SK-N-SH (cell line): ENCODE data around the gene NALCN. TPM values are rescaled to one million over a fixed set of nuclear protein-coding genes. Genes with fewer than 3 reads are reported as not detected.

ENCODE experiments used
- CTCF ChIA-PET: fragments of 300-600, 350-600 bp; formaldehyde crosslinking; extraction: SDS; loops from one replicate; lab custom pipeline; 2021; lab: Yijun Ruan, JAX
- POLR2A ChIA-PET: fragments of 350-600 bp; sonication (Branson Sonifier 250); formaldehyde crosslinking; extraction: SDS; loops from one replicate; lab custom pipeline; 2020; ENCODE audit warnings: antibody characterized with exemption, inconsistent platforms; lab: Yijun Ruan, JAX
- DNase-seq: peaks from one replicate; pipeline ENCODE4 v3.0.0; 2012
- H2AFZ ChIP-seq: fragments of 200-600 bp; sonication (generic); 2 replicates; pipeline ENCODE4 v1.8.1; 2016; ENCODE audit warnings: antibody characterized with exemption, mild to moderate bottlenecking, low read depth
- H3F3A ChIP-seq: fragments of 200-600 bp; sonication (generic); replicated peaks from 2 replicates; pipeline ENCODE3; 2016; ENCODE audit warnings: antibody characterized with exemption, mild to moderate bottlenecking; ENCODE audit not compliant: insufficient read depth
- H3K27ac ChIP-seq, 2 experiments: fragments of 200-500 bp in 1 of 2; fragments of 200-600 bp in 1 of 2; sonication (Bioruptor generic) in 1 of 2; sonication (generic), shearing (Covaris generic) in 1 of 2; 2 replicates each; pipeline versions ENCODE4 v1.5.1 to v1.6.1; 2014 to 2016; ENCODE audit warnings: low read depth in 2 of 2, inconsistent platforms in 1 of 2, low read length in 1 of 2, mild to moderate bottlenecking in 1 of 2, mixed read lengths in 1 of 2
- H3K27me3 ChIP-seq: fragments of 200-600 bp; sonication (generic), shearing (Covaris generic); 2 replicates; pipeline ENCODE4 v1.6.1; 2016; ENCODE audit warnings: mixed run types; ENCODE audit not compliant: insufficient read depth
- H3K36me3 ChIP-seq, 2 experiments: fragments of 200-500 bp in 1 of 2; fragments of 200-600 bp in 1 of 2; sonication (Bioruptor generic) in 1 of 2; sonication (generic) in 1 of 2; replicated peaks in 1 of 2; 2 replicates each; pipeline versions ENCODE3 to v1.5.1; 2014 to 2016; ENCODE audit warnings: low read length in 1 of 2, mild to moderate bottlenecking in 1 of 2; ENCODE audit not compliant: insufficient read depth in 2 of 2, control insufficient read depth in 1 of 2
- H3K4me1 ChIP-seq, 2 experiments: fragments of 200-500 bp in 1 of 2; fragments of 200-600 bp in 1 of 2; sonication (Bioruptor generic) in 1 of 2; sonication (generic), shearing (Covaris generic) in 1 of 2; 2 replicates each; pipeline versions ENCODE4 v1.5.1 to v1.6.1; 2014 to 2016; ENCODE audit warnings: low read depth in 1 of 2, low read length in 1 of 2, mixed run types in 1 of 2; ENCODE audit not compliant: insufficient read depth in 2 of 2, control insufficient read depth in 1 of 2
- H3K4me2 ChIP-seq: fragments of 200-600 bp; sonication (generic), shearing (Covaris generic); 2 replicates; pipeline ENCODE4 v1.6.1; 2017; ENCODE audit warnings: mixed run types
- H3K4me3 ChIP-seq, 2 experiments: fragments of 200-500 bp in 1 of 2; fragments of 200-600 bp in 1 of 2; sonication (Bioruptor generic) in 1 of 2; sonication (generic), shearing (Covaris generic) in 1 of 2; 2 replicates each; pipeline versions ENCODE4 v1.5.1 to v1.8.1; 2014 to 2016; ENCODE audit warnings: low read depth in 2 of 2, inconsistent platforms in 1 of 2, low read length in 1 of 2, mild to moderate bottlenecking in 1 of 2, mixed read lengths in 1 of 2, moderate library complexity in 1 of 2
- H3K79me2 ChIP-seq: fragments of 200-600 bp; sonication (generic); 2 replicates; pipeline ENCODE4 v1.8.1; 2017; ENCODE audit warnings: mild to moderate bottlenecking; ENCODE audit not compliant: insufficient read depth
- H3K9ac ChIP-seq: fragments of 200-600 bp; sonication (generic); 2 replicates; pipeline ENCODE4 v1.6.1; 2017; ENCODE audit warnings: mixed run types
- H3K9me2 ChIP-seq: fragments of 200-600 bp; sonication (generic); 2 replicates; pipeline ENCODE4 v1.6.1; 2017; ENCODE audit warnings: mixed run types
- H3K9me3 ChIP-seq: fragments of 200-600 bp; sonication (generic); 2 replicates; pipeline ENCODE4 v1.6.1; 2017; ENCODE audit warnings: mixed run types, mild to moderate bottlenecking, moderate library complexity
- H4K20me1 ChIP-seq: fragments of 200-600 bp; sonication (generic); 2 replicates; pipeline ENCODE4 v1.6.1; 2017; ENCODE audit warnings: mild to moderate bottlenecking, mixed run types; ENCODE audit not compliant: insufficient read depth
- CHD2 ChIP-seq: fragments of 150-350 bp; IDR thresholded peaks from 2 replicates; pipeline ENCODE4 v1.6.1; 2018; ENCODE audit warnings: low read length; ENCODE audit not compliant: partially characterized antibody
- ELF1 ChIP-seq: IDR thresholded peaks from 2 replicates; pipeline ENCODE4 v1.4.0; 2012
- EZH2phosphoT487 ChIP-seq: fragments of 200-600 bp; sonication (generic); IDR thresholded peaks from 2 replicates; pipeline ENCODE4 v1.6.1; 2017; ENCODE audit warnings: low read depth, mixed run types, mild to moderate bottlenecking, antibody characterized with exemption, moderate library complexity, borderline replicate concordance
- FOXM1 ChIP-seq: IDR thresholded peaks from 2 replicates; pipeline ENCODE4 v1.4.0; 2012; ENCODE audit warnings: low read depth, mild to moderate bottlenecking
- JUND ChIP-seq: IDR thresholded peaks from 2 replicates; pipeline ENCODE4 v1.4.0; 2012
- MEF2A ChIP-seq: IDR thresholded peaks from 2 replicates; pipeline ENCODE4 v1.4.0; 2012; ENCODE audit warnings: low read depth, borderline replicate concordance
- MXI1 ChIP-seq: IDR thresholded peaks from 2 replicates; pipeline ENCODE4 v1.6.1; 2012; ENCODE audit warnings: mild to moderate bottlenecking, low read depth, low read length, improper control_type of control experiment
- NFIC ChIP-seq: IDR thresholded peaks from 2 replicates; pipeline ENCODE4 v1.4.0; 2012; ENCODE audit warnings: borderline replicate concordance
- NRF1 ChIP-seq: IDR thresholded peaks from 2 replicates; pipeline ENCODE4 v1.6.1; 2012; ENCODE audit warnings: low read depth, mild to moderate bottlenecking, low read length
- RAD21 ChIP-seq: IDR thresholded peaks from 2 replicates; pipeline ENCODE4 v1.6.1; 2012; ENCODE audit warnings: mild to moderate bottlenecking, low read length
- RFX5 ChIP-seq: IDR thresholded peaks from 2 replicates; pipeline ENCODE4 v1.6.1; 2012; ENCODE audit warnings: mild to moderate bottlenecking, improper control_type of control experiment, low read length
- RXRA ChIP-seq: IDR thresholded peaks from 2 replicates; pipeline ENCODE4 v1.4.0; 2012; ENCODE audit warnings: low read depth, mild to moderate bottlenecking, borderline replicate concordance
- SIN3A ChIP-seq: IDR thresholded peaks from 2 replicates; pipeline ENCODE4 v1.6.1; 2012; ENCODE audit warnings: low read depth, mild to moderate bottlenecking, low read length, moderate library complexity, borderline replicate concordance
- SMC3 ChIP-seq: IDR thresholded peaks from 2 replicates; pipeline ENCODE4 v1.6.1; 2012; ENCODE audit warnings: low read depth, low read length, improper control_type of control experiment
- TAF1 ChIP-seq: IDR thresholded peaks from 2 replicates; pipeline ENCODE4 v1.6.1; 2012; ENCODE audit warnings: low read depth, mild to moderate bottlenecking, low read length, moderate library complexity, borderline replicate concordance
- TEAD4 ChIP-seq: IDR thresholded peaks from 2 replicates; pipeline ENCODE4 v1.4.0; 2012; ENCODE audit warnings: mild to moderate bottlenecking, borderline replicate concordance; ENCODE audit not compliant: insufficient read depth
- YY1 ChIP-seq: IDR thresholded peaks from 2 replicates; pipeline ENCODE4 v1.4.0; 2012; ENCODE audit warnings: low read depth, mild to moderate bottlenecking
- WGBS: methylation state at CpG from one replicate; pipeline ENCODE4 v1.1.6; 2017; ENCODE audit warnings: low lambda C conversion rate; 5-methylcytosine and 5-hydroxymethylcytosine counted together
- polyA plus RNA-seq, 3 experiments: library from polyadenylated mRNA; depleted of rRNA; stranded (reverse); fragments of >200 nt; gene quantifications; 2 replicates each; pipeline ENCODE4 v1.2.3, GENCODE V29; 2012
- TF ChIP-seq, protein P1 (sequence below): IDR thresholded peaks from 2 replicates; pipeline ENCODE4 v1.4.0; 2012; ENCODE audit warnings: low read depth, borderline replicate concordance
- TF ChIP-seq, protein P2 (sequence below): fragments of 150-350 bp; IDR thresholded peaks from 2 replicates; pipeline ENCODE4 v1.6.1; 2017; ENCODE audit warnings: antibody characterized with exemption, low read length, low read depth, borderline replicate concordance
- TF ChIP-seq, protein P3 (sequence below): IDR thresholded peaks from 2 replicates; pipeline ENCODE4 v1.6.1; 2012; ENCODE audit warnings: mild to moderate bottlenecking, low read depth, low read length, moderate library complexity
- TF ChIP-seq, protein P4 (sequence below): fragments of 200-600 bp; sonication (generic); IDR thresholded peaks from 2 replicates; pipeline ENCODE4 v1.6.1; 2017; ENCODE audit warnings: antibody characterized with exemption, mild to moderate bottlenecking, moderate library complexity
- TF ChIP-seq, protein P5 (sequence below): IDR thresholded peaks from 2 replicates; pipeline ENCODE4 v1.4.0; 2012; ENCODE audit warnings: low read depth

Gene NALCN
- polyA plus RNA-seq, 1 of the 3 experiments (the other 2 are of a cell fraction), result 3.0 TPM

GRCh38 chr13:101018720-101019119 lies 397.6 kb downstream of the NALCN start (continued):
- TF ChIP-seq, protein P1, sequence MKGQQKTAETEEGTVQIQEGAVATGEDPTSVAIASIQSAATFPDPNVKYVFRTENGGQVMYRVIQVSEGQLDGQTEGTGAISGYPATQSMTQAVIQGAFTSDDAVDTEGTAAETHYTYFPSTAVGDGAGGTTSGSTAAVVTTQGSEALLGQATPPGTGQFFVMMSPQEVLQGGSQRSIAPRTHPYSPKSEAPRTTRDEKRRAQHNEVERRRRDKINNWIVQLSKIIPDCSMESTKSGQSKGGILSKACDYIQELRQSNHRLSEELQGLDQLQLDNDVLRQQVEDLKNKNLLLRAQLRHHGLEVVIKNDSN, result no peak
- TF ChIP-seq SMC3 (no peak), TEAD4 (peak; percentile 58; the same call in 1 of the 2 replicates), FOXM1 (no peak), ELF1 (no peak)
- TF ChIP-seq, protein P2, sequence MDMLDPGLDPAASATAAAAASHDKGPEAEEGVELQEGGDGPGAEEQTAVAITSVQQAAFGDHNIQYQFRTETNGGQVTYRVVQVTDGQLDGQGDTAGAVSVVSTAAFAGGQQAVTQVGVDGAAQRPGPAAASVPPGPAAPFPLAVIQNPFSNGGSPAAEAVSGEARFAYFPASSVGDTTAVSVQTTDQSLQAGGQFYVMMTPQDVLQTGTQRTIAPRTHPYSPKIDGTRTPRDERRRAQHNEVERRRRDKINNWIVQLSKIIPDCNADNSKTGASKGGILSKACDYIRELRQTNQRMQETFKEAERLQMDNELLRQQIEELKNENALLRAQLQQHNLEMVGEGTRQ, result no peak
- TF ChIP-seq, protein P3, sequence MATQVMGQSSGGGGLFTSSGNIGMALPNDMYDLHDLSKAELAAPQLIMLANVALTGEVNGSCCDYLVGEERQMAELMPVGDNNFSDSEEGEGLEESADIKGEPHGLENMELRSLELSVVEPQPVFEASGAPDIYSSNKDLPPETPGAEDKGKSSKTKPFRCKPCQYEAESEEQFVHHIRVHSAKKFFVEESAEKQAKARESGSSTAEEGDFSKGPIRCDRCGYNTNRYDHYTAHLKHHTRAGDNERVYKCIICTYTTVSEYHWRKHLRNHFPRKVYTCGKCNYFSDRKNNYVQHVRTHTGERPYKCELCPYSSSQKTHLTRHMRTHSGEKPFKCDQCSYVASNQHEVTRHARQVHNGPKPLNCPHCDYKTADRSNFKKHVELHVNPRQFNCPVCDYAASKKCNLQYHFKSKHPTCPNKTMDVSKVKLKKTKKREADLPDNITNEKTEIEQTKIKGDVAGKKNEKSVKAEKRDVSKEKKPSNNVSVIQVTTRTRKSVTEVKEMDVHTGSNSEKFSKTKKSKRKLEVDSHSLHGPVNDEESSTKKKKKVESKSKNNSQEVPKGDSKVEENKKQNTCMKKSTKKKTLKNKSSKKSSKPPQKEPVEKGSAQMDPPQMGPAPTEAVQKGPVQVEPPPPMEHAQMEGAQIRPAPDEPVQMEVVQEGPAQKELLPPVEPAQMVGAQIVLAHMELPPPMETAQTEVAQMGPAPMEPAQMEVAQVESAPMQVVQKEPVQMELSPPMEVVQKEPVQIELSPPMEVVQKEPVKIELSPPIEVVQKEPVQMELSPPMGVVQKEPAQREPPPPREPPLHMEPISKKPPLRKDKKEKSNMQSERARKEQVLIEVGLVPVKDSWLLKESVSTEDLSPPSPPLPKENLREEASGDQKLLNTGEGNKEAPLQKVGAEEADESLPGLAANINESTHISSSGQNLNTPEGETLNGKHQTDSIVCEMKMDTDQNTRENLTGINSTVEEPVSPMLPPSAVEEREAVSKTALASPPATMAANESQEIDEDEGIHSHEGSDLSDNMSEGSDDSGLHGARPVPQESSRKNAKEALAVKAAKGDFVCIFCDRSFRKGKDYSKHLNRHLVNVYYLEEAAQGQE, result no peak
- TF ChIP-seq, protein P4, sequence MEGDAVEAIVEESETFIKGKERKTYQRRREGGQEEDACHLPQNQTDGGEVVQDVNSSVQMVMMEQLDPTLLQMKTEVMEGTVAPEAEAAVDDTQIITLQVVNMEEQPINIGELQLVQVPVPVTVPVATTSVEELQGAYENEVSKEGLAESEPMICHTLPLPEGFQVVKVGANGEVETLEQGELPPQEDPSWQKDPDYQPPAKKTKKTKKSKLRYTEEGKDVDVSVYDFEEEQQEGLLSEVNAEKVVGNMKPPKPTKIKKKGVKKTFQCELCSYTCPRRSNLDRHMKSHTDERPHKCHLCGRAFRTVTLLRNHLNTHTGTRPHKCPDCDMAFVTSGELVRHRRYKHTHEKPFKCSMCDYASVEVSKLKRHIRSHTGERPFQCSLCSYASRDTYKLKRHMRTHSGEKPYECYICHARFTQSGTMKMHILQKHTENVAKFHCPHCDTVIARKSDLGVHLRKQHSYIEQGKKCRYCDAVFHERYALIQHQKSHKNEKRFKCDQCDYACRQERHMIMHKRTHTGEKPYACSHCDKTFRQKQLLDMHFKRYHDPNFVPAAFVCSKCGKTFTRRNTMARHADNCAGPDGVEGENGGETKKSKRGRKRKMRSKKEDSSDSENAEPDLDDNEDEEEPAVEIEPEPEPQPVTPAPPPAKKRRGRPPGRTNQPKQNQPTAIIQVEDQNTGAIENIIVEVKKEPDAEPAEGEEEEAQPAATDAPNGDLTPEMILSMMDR, result no peak

DNA sequence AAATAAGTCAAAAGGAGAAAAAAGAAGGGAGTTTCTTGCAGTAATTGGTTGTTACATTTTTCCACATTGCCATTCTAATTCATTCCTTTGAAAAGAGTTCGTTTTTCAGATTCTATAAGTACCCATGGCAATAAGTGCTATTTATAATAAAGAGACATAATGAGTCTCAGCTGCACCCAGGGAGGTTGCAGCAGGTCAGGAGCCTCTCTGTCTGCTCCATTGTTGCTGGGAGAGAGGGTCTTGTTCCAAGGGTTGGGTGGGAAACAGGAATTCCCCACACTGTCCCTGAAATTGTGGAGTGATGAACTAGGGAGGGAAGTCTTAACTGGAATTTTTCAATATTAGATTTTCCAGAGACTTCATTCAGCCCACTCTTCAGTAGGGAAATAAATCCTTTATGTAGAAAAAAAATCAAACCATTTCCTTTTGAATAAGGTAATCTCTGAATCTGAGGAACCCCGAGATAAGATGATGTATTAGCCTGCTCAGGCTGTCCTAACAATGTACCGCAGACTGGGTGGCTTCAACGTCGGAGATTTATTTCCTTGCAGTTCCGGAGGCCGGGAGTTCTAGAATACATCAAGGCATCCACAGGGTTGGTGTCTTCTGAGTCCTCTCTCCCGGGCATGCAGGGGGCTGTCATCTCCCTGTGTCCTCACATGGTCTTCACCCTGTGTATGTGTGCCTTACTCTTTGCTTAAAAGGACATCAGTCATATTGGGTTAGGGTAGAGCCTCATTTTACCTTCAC lies 399.0 kb downstream of the NALCN start:
- H3K36me3 ChIP-seq, result no peaks in the 10 kb centered on the region
- no peaks in the 10 kb centered on the region for H3K9me2 ChIP-seq
- H2AFZ ChIP-seq, result no peak overlapping the region
- H3K79me2 ChIP-seq, result no peaks in the 10 kb centered on the region
- no peak overlapping the region for H3K4me3 ChIP-seq
- POLR2A ChIA-PET, result no interaction called here
- 40% methylated on average over 8 of the region's 8 CpGs for WGBS
- H3K4me2 ChIP-seq, result no peak overlapping the region
- DNase-seq, result no peak
- CTCF ChIA-PET, result no interaction called here
- no peaks in the 10 kb centered on the region for H3K9me3 ChIP-seq
- no peaks in the 10 kb centered on the region for H3K27me3 ChIP-seq
- H4K20me1 ChIP-seq, result no peaks in the 10 kb centered on the region
- no peak overlapping the region for H3K27ac ChIP-seq
- H3K9ac ChIP-seq, result no peak overlapping the region
- no peaks in the 10 kb centered on the region for H3F3A ChIP-seq
- no peaks in the 10 kb centered on the region; a peak in 1 of 4 replicates for H3K4me1 ChIP-seq
- TF ChIP-seq RAD21, result no peak
- TF ChIP-seq CHD2, result no peak
- TF ChIP-seq MEF2A, result no peak
- TF ChIP-seq, protein P5, sequence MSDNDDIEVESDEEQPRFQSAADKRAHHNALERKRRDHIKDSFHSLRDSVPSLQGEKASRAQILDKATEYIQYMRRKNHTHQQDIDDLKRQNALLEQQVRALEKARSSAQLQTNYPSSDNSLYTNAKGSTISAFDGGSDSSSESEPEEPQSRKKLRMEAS, result no peak
- no peak for TF ChIP-seq SIN3A
- TF ChIP-seq TEAD4, result no peak
- TF ChIP-seq, protein P2, result no peak
- TF ChIP-seq MXI1, result no peak
- TF ChIP-seq ELF1, result no peak
- TF ChIP-seq JUND, result no peak
- TF ChIP-seq RXRA, result no peak
- TF ChIP-seq YY1, result no peak
- TF ChIP-seq NFIC, result no peak
- TF ChIP-seq RFX5, result no peak
- TF ChIP-seq, protein P1, result no peak
- no peak for TF ChIP-seq NRF1
- TF ChIP-seq EZH2phosphoT487, result no peak
- no peak for TF ChIP-seq TAF1
